DOHH2 (cell line): ENCODE data around the gene TP53I3.

Experiments used
- H3F3A ChIP-seq: fragments of 200-600 bp; sonication (generic), shearing (Covaris generic); 2 replicates; pipeline ENCODE4 v1.6.0; 2016; ENCODE audit warnings: antibody characterized with exemption, mild to moderate bottlenecking; ENCODE audit not compliant: control insufficient read depth, insufficient read depth
- H3K27ac ChIP-seq: fragments of 200-600 bp; sonication (generic); 2 replicates; pipeline ENCODE4 v1.5.1; 2014; ENCODE audit warnings: low read depth, mild to moderate bottlenecking, low read length, moderate library complexity
- H3K27me3 ChIP-seq: fragments of 200-600 bp; sonication (generic); 2 replicates; pipeline ENCODE4 v1.6.1; 2014; ENCODE audit warnings: mild to moderate bottlenecking, low read length, mixed read lengths; ENCODE audit not compliant: control insufficient read depth
- H3K36me3 ChIP-seq: fragments of 200-600 bp; sonication (generic); 2 replicates; pipeline ENCODE4 v1.6.1; 2014; ENCODE audit warnings: mild to moderate bottlenecking, low read length, moderate library complexity, mixed read lengths; ENCODE audit not compliant: control insufficient read depth
- H3K4me1 ChIP-seq: fragments of 200-600 bp; sonication (generic); 2 replicates; pipeline ENCODE4 v1.6.1; 2014; ENCODE audit warnings: mild to moderate bottlenecking, low read length, mixed read lengths; ENCODE audit not compliant: control insufficient read depth
- H3K4me2 ChIP-seq: fragments of 200-600 bp; sonication (generic); 2 replicates; pipeline ENCODE4 v1.6.0; 2014; ENCODE audit warnings: mild to moderate bottlenecking, low read length, moderate library complexity
- H3K4me3 ChIP-seq: fragments of 200-600 bp; sonication (generic); 2 replicates; pipeline ENCODE4 v1.5.1; 2014; ENCODE audit warnings: mild to moderate bottlenecking, low read length, mixed read lengths
- H3K79me2 ChIP-seq: fragments of 200-600 bp; sonication (generic); 2 replicates; pipeline ENCODE4 v1.6.1; 2014; ENCODE audit warnings: mild to moderate bottlenecking, low read length, mixed read lengths; ENCODE audit not compliant: control insufficient read depth
- H3K9me2 ChIP-seq: fragments of 200-600 bp; sonication (generic); replicated peaks from 2 replicates; pipeline ENCODE4 v1.6.1; 2014; ENCODE audit warnings: mild to moderate bottlenecking, low read length, mixed read lengths; ENCODE audit not compliant: control insufficient read depth
- H3K9me3 ChIP-seq: fragments of 200-600 bp; sonication (generic); 2 replicates; pipeline ENCODE4 v1.6.1; 2014; ENCODE audit warnings: antibody characterized with exemption, low read length, mixed read lengths; ENCODE audit not compliant: control insufficient read depth, insufficient read depth
- H4K20me1 ChIP-seq: fragments of 200-600 bp; sonication (generic); 2 replicates; pipeline ENCODE4 v1.6.0; 2014; ENCODE audit warnings: low read depth, mild to moderate bottlenecking, antibody characterized with exemption, low read length, moderate library complexity; ENCODE audit not compliant: control insufficient read depth, insufficient read depth
- EZH2phosphoT487 ChIP-seq: fragments of 200-600 bp; sonication (generic); IDR thresholded peaks from 2 replicates; pipeline ENCODE4 v1.6.1; 2017; ENCODE audit warnings: borderline replicate concordance, mild to moderate bottlenecking, antibody characterized with exemption, low read length, moderate library complexity, mixed read lengths
- TF ChIP-seq, protein P1 (sequence below): fragments of 200-600 bp; sonication (generic); IDR thresholded peaks from one replicate; pipeline ENCODE4 v1.5.1; 2014; ENCODE audit warnings: antibody characterized with exemption, mild to moderate bottlenecking, low read depth, low read length; ENCODE audit not compliant: poor library complexity, severe bottlenecking

TP53I3 gene

DNA sequence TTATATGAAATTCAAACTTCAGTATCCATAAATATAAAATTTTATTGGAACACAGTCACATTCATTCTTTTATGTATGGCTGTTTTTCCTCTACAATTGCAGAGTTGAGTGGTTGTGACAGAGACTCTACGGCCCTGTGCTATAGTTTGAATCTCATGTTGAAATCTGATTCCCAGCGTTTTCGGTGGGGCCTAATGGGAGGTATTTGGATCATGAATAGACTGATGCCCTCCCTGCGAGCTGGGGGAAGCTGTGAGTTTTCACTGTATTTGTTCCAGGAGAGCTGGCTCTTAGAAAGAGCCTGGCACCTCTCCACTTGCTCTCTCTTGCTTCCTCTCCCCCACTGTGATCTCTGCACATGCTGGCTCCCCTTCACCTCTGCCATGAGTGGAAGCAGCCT, 36.8 kb upstream of the TP53I3 start:
- Histone ChIP-seq H3K4me1 (peaks cover 30% of the 10 kb centered on the region), H3K27me3 (no peaks in the 10 kb centered on the region), H3K4me2 (no peak overlapping the region), H3K4me3 (no peak overlapping the region), H3F3A (peaks cover 15% of the 10 kb centered on the region; the same call in 1 of the 2 replicates), H3K9me3 (no peaks in the 10 kb centered on the region), H3K9me2 (no peaks in the 10 kb centered on the region), H4K20me1 (no peaks in the 10 kb centered on the region), H3K27ac (no peak overlapping the region), H3K36me3 (no peaks in the 10 kb centered on the region), H3K79me2 (peaks cover 27% of the 10 kb centered on the region)
- no peak for TF ChIP-seq EZH2phosphoT487
- TF ChIP-seq, protein P1, sequence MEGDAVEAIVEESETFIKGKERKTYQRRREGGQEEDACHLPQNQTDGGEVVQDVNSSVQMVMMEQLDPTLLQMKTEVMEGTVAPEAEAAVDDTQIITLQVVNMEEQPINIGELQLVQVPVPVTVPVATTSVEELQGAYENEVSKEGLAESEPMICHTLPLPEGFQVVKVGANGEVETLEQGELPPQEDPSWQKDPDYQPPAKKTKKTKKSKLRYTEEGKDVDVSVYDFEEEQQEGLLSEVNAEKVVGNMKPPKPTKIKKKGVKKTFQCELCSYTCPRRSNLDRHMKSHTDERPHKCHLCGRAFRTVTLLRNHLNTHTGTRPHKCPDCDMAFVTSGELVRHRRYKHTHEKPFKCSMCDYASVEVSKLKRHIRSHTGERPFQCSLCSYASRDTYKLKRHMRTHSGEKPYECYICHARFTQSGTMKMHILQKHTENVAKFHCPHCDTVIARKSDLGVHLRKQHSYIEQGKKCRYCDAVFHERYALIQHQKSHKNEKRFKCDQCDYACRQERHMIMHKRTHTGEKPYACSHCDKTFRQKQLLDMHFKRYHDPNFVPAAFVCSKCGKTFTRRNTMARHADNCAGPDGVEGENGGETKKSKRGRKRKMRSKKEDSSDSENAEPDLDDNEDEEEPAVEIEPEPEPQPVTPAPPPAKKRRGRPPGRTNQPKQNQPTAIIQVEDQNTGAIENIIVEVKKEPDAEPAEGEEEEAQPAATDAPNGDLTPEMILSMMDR: no peak

DNA sequence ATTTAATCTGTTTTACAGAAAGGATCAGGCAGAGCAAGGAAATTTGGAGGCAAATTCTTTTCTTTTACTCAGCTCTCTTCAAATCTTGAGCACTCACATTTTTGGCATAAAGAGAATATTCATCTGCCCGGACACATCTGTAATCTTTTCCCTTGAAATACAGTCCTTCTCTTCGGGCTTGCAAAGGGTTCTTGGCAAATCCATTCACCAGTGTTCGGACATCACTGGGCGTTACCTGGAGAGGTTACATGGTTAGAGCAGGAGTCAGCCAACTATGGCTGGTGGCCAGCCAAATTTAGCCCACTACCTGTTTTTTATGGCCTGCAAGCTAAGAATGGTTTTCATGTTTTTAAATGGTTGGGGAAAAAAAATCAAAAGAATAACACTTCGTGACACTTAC, 36.4 kb upstream of the TP53I3 start:
- no peaks in the 10 kb centered on the region for H3K27me3 ChIP-seq
- no peaks in the 10 kb centered on the region for H3K9me3 ChIP-seq
- peaks cover 26% of the 10 kb centered on the region for H3K4me1 ChIP-seq
- H3K4me3 ChIP-seq: no peak overlapping the region
- H4K20me1 ChIP-seq: no peaks in the 10 kb centered on the region
- TF ChIP-seq, protein P1: no peak
- TF ChIP-seq EZH2phosphoT487: no peak
- H3K27ac ChIP-seq: no peak overlapping the region
- H3F3A ChIP-seq: peaks cover 12% of the 10 kb centered on the region; the same call in 1 of the 2 replicates
- H3K4me2 ChIP-seq: no peak overlapping the region
- H3K36me3 ChIP-seq: no peaks in the 10 kb centered on the region
- H3K9me2 ChIP-seq: no peaks in the 10 kb centered on the region
- H3K79me2 ChIP-seq: peaks cover 24% of the 10 kb centered on the region

DNA sequence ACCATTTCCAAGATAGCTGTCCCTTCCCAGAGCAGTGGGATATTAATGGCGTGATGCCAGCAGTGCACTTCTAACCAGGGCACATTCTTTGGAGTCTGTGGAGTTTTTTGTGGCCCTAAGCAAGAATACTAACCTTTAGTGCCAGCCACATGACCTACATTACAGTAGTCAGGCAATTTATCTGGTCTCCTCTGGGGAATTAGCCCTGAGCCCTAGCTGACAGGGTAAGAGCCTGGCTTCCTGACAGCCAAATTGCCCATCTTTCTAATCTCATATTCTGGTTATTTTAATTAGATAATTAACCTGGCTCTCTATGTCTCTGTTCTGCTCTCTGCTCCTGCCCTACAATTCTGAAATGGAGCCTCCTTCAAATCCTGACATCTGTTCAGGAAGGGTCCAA, 33.3 kb upstream of the TP53I3 start:
- Histone ChIP-seq H3K27ac (no peak overlapping the region), H3K9me2 (no peaks in the 10 kb centered on the region), H3K4me3 (no peak overlapping the region), H3K9me3 (no peaks in the 10 kb centered on the region), H3F3A (peaks cover 12% of the 10 kb centered on the region; the same call in 1 of the 2 replicates), H3K4me1 (peaks cover 8% of the 10 kb centered on the region), H4K20me1 (no peaks in the 10 kb centered on the region), H3K27me3 (no peaks in the 10 kb centered on the region), H3K79me2 (peaks cover 6% of the 10 kb centered on the region; the same call in 1 of the 2 replicates), H3K4me2 (no peak overlapping the region), H3K36me3 (no peaks in the 10 kb centered on the region; the same call in 1 of the 2 replicates)
- no peak for TF ChIP-seq EZH2phosphoT487
- TF ChIP-seq, protein P1: no peak

DNA sequence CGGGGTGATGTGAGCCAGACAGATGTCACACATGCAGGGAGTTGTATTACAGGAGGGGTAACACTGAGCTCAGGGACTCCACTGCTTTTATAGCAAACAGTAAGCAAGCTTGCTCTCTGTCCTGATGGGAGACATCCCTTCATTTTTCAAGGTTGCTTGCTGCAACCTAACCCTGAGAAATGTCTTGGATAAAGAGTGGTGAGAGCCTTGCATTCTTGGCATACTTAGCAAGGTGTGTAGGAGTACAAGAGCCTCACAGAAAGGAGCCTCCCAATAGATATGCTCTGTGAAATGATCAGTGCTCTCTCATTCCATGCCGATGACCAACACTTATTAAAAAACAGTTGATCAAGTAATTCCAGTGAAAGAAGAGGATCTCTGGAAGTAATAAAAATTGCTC, 30.4 kb upstream of the TP53I3 start:
- H3K9me2 ChIP-seq: no peaks in the 10 kb centered on the region
- no peak overlapping the region for H3K4me3 ChIP-seq
- H3K79me2 ChIP-seq: no peaks in the 10 kb centered on the region
- no peaks in the 10 kb centered on the region for H3K27me3 ChIP-seq
- H3K4me1 ChIP-seq: no peaks in the 10 kb centered on the region
- H3K27ac ChIP-seq: no peak overlapping the region
- no peaks in the 10 kb centered on the region; the same call in 1 of the 2 replicates for H3K36me3 ChIP-seq
- no peaks in the 10 kb centered on the region for H3K9me3 ChIP-seq
- no peaks in the 10 kb centered on the region for H3F3A ChIP-seq
- H4K20me1 ChIP-seq: no peaks in the 10 kb centered on the region
- H3K4me2 ChIP-seq: no peak overlapping the region
- TF ChIP-seq, protein P1: no peak
- TF ChIP-seq EZH2phosphoT487: no peak
